ENCODE data around the gene SEC14L2. TPM values are rescaled to one million over a fixed set of nuclear protein-coding genes. Genes with fewer than 3 reads are reported as not detected.
"Not testable (repeated sequence)": the region's sequence is repeated elsewhere in the genome, so short reads cannot be mapped to it uniquely, and the experiment has no call there.

The SEC14L2 gene
- total RNA-seq, 1 experiment from 2014 or later: 33.5 TPM

- POLR2A ChIA-PET: no interaction called here
- CTCF ChIA-PET: interaction anchor here (0.7 to 2.2 kb wide), 2 partner anchors 13 to 27 kb away, joined by 6 read pairs; partner anchors contain the start of gene RNF215
- Histone ChIP-seq H3K4me1 (ENCODE audit: control insufficient read depth in 1 of 2, insufficient read depth in 2 of 2, low read length in 2 of 2) (peaks cover 19 to 41% of the 10 kb centered on the region in 2 experiments; a peak in 3 of 4 replicates), H3K27me3 (ENCODE audit: insufficient read depth, low read length) (no peaks in the 10 kb centered on the region), H3K27ac (ENCODE audit: low read depth, low read length) (no peak overlapping the region), H3K9ac (ENCODE audit: low read length) (no peak overlapping the region), H4K20me1 (ENCODE audit: insufficient read depth) (no peaks in the 10 kb centered on the region), H3K79me2 (ENCODE audit: insufficient read depth, low read length) (peaks cover 49% of the 10 kb centered on the region), H3K4me3 (replicated peaks in 1 of 2; ENCODE audit: low read depth in 1 of 2, low read length in 2 of 2) (no peak overlapping the region), H3K9me2 (ENCODE audit: insufficient read depth) (no peaks in the 10 kb centered on the region), H3K4me2 (ENCODE audit: low read length) (no peak overlapping the region), H3K36me3 (ENCODE audit: control insufficient read depth in 1 of 2, insufficient read depth in 2 of 2, low read length in 2 of 2) (peaks cover 0 to 19% of the 10 kb centered on the region in 2 experiments; a peak in 2 of 4 replicates), H3K9me3 (ENCODE audit: control insufficient read depth in 1 of 2, insufficient read depth in 1 of 2, low read depth in 1 of 2, low read length in 2 of 2) (no peaks in the 10 kb centered on the region), H2AFZ (ENCODE audit: low read depth, low read length, poor library complexity, severe bottlenecking) (no peak overlapping the region)
- TF ChIP-seq CEBPB (IDR thresholded peaks at IDR 0.05; ENCODE audit: low read depth) (no peak), CTCF (IDR thresholded peaks at IDR 0.05 in 2 of 3, conservative IDR thresholded peaks at IDR 0.05 in 1 of 3; ENCODE audit: borderline replicate concordance in 1 of 3, insufficient read depth in 1 of 3, low read depth in 2 of 3, low read length in 2 of 3) (no peak), FOSL1 (IDR thresholded peaks at IDR 0.05; ENCODE audit: low read depth) (no peak), ZBTB33 (IDR thresholded peaks at IDR 0.05; ENCODE audit: extremely low read depth, insufficient replicate concordance, low read length) (no peak)
- DNase-seq (ENCODE audit: low read depth, low spot score) (no peak), ATAC-seq (no peak)
- intact Hi-C loops (cut with micrococcal nuclease): no loop called here
- BruUV-seq (replicated peaks): no TSS peak
- RAD21 ChIA-PET (ENCODE audit: low non-redundant PET in 1 of 2, low total read pairs in 2 of 2, uncharacterized antibody in 2 of 2, unreplicated experiment in 2 of 2): no interaction called here
Observed at GRCh38 chr22:30400159-30400558, 3.3 kb downstream of the SEC14L2 start.

DNA sequence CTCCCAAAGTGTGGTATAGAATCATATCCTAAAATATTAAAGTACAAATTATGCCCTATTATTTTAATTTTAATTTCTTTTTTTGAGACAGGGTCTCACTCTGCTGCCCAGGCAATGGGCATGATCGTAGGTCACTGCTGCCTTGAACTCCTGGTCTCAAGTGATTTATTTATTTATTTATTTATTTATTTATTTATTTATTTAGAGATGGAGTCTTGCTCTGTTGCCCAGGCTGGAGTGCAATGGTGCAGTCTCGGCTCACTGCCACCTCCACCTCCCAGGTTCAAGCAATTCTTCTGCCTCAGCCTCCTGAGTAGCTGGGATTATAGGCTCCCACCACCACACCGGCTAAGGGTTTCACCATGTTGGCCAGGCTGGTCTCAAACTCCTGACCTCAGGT lies 4.2 kb downstream of the SEC14L2 start:
- BruUV-seq (replicated peaks); H3K4me2 ChIP-seq (ENCODE audit: low read length); H4K20me1 ChIP-seq (ENCODE audit: insufficient read depth); H3K4me3 ChIP-seq (replicated peaks in 1 of 2; ENCODE audit: low read depth in 1 of 2, low read length in 2 of 2); DNase-seq (ENCODE audit: low read depth, low spot score); RAD21 ChIA-PET (ENCODE audit: low non-redundant PET in 1 of 2, low total read pairs in 2 of 2, uncharacterized antibody in 2 of 2, unreplicated experiment in 2 of 2); intact Hi-C loops (cut with micrococcal nuclease); H3K27me3 ChIP-seq (ENCODE audit: insufficient read depth, low read length); ATAC-seq; H3K27ac ChIP-seq (ENCODE audit: low read depth, low read length); H3K9me2 ChIP-seq (ENCODE audit: insufficient read depth); H2AFZ ChIP-seq (ENCODE audit: low read depth, low read length, poor library complexity, severe bottlenecking); H3K9me3 ChIP-seq (ENCODE audit: control insufficient read depth in 1 of 2, insufficient read depth in 1 of 2, low read depth in 1 of 2, low read length in 2 of 2); CTCF ChIA-PET; H3K9ac ChIP-seq (ENCODE audit: low read length): not testable (repeated sequence)
- Histone ChIP-seq H3K36me3 (ENCODE audit: control insufficient read depth in 1 of 2, insufficient read depth in 2 of 2, low read length in 2 of 2) (peaks cover 0 to 22% of the 10 kb centered on the region in 2 experiments; a peak in 2 of 4 replicates), H3K79me2 (ENCODE audit: insufficient read depth, low read length) (peaks cover 54% of the 10 kb centered on the region), H3K4me1 (ENCODE audit: control insufficient read depth in 1 of 2, insufficient read depth in 2 of 2, low read length in 2 of 2) (peaks cover 19 to 37% of the 10 kb centered on the region in 2 experiments; a peak in 3 of 4 replicates)
- POLR2A ChIA-PET: interaction anchor here (1.5 kb wide), 1 partner anchor 14 kb away, joined by 3 read pairs; no protein-coding TSS in a partner anchor

Measured in HCT116 (cell line).